ELF-1 (cell line): Measurements from ENCODE around the gene SLC39A6.
"Not testable (repeated sequence)": the region's sequence is repeated elsewhere in the genome, so short reads cannot be mapped to it uniquely, and the experiment has no call there.

Source experiments
- DNase-seq: peaks from one replicate; pipeline ENCODE4 v3.0.0-alpha.2; 2016; ENCODE audit warnings: low read depth, low spot score

SLC39A6 gene

DNA sequence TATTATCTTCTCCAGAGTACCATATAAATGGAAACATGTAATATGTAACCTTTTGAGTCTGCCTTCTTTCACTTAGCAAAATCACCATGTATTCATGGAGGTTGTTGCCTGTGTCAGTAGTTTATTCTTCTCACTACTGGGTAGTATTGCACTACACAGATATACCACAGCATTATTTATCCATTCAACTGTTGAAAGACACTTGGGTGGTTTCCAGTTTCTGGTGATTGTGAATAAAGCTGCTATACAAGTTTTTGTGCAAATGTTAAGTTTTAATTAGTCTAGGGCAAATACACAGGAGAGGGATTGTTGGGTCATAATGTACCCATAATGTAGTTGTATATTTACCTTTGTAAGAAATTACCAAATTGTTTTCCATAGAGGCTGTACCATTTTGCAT, 32.2 kb downstream of the SLC39A6 start:
- no peak for DNase-seq

DNA sequence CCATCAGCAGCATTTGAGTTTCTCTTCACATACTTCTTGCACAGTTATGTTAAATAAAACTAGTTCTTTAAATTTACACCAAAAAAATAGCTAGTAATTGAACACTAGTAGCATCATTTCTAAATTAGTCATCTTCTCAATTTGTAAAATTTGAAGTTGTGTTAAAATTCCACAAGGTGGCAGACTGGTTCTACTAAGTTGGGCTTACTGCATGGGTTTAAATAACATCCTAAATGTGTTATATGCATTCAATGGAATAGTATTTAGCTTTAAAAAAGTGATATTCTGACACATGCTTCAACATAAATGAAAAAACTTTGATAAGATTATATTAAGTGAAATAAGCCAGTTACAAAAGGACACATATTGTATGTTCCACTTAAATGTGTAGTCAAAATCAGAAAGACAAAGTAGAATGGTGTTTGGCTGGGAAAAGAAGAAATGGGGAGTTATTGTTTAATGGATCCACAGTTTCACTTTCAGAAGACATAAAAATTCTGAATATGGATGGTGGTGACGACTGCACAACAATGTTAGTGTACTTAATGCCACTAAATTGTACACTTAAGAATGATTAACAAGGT, 33.1 kb downstream of the SLC39A6 start:
- no peak for DNase-seq

DNA sequence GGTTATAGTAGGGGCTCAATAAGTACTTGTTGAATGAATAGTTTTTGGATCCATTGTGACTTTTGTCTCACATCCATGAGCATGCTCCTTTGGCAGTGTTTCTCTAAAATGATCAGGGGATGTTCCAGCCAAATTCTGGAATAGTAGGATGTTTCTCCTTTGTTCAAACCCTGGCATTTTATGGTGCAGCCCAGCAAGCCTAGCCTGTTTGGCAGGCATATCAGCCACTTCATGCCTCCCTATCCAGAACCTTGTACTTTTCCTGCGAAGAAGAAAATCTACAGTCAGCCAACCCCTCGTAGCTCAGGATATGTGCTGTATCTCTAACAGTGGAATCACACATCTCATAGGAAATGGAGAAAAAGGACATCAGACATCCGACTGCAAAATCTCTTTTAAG, 34.7 kb downstream of the SLC39A6 start:
- peak; percentile 64 for DNase-seq

DNA sequence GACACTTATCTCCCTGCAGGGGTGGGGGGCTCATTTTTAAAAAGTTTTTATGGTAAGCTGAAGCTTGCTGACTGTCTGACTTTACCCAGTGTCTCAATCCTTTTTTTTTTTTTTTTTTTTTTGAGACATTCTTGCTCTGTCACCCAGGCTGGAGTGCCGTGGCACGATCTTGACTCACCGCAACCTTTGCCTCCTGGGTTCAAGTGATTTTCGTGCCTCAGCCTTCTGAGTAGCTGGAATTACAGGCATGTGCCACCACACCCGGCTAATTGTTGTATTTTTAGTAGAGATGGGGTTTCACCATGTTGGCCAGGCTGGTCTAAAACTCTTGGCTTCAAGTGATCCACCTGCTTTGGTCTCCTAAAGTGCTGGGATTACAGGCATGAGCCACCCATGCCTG, 37.0 kb downstream of the SLC39A6 start:
- DNase-seq, result not testable (repeated sequence)

DNA sequence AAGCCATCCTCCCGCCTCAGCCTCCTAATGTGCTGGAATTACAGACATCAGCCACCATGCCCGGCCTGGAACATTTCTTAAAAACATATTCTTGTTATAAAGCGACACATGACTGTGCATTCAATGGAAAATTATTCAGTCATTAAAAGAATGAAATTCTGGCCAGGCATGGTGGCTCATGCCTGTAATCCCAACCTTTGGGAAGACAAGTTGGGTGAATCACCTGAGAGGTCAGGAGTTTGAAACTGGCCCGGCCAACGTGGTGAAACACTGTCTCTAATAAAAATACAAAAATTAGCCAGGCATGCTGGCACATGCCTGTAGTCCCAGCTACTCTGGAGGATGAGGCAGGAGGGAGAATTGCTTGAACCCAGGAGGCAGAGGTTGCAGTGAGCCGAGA, 40.1 kb downstream of the SLC39A6 start:
- DNase-seq, result no peak

DNA sequence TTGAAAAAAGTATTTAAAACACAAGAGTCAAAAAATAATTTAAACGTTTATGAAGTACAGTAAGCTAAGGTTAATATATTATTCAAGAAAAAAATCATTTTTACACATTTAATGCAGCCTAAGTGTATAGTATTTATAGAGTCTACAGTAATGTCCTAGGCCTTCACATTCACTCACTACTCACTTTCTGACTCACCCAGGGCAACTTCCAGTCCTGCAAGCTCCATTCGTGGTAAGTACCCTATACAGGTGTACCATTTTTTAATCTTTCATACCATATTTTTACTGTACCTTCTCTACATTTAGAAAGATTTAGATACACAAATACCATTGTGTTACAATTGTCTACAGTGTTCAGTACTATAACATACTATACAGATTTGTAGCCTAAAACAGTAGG, 40.9 kb downstream of the SLC39A6 start:
- DNase-seq, result no peak

DNA sequence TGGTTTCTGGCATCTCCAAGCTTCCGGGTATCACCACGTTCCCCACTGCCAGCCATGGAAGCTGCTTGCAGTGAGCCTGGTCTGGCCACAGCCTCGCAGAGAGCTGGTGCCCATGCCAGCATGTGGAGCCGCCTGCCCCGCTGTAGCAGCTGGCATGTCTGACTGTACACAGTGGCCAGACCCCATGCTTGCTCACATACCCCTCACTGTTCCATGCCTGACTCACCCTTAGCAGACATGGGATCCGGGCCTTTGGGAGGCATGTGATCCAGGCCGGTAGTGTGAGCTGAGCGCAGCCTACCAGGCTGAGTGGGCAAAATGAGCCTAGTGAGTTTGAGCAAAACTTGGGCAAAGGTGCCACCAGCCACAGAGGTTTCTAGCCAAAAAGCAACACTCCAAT, 43.0 kb downstream of the SLC39A6 start:
- DNase-seq, result no peak

DNA sequence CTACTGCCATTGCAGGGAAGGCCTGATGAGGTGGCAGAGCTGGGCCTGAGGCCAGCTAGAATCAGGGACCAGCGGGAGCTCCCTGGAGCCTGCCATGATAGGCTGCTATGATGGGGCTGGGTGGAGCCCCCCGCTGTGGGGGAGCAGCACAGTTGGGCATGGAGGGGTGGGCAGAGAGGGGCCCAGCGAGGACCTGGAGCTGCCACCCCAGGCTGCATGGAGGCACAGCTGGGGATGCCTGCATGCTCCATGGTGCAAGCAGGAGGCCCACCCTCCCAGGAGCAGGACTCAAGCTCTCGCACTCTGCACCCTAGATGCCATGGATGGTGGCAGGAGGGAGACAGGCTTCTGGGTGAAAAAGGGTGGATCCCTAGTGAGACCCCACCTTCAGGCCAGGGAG, 43.9 kb downstream of the SLC39A6 start:
- DNase-seq, result no peak

DNA sequence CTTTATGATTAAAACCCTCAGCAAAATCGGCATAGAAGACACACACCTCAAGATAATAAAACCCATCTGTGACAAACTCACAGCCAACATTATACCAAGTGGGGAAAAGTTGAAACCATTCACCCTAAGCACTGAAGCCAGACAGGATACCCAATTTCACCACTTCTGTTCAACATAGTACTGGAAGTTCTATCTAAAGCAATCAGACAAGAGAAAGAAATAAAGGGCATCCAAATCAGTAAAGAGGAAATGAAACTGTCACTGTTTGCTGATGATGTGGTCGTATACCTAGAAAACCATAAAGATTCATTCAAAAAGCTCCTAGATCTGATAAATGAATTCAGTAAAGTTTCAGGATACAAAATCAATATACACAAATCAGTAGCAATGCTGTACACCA, 45.4 kb downstream of the SLC39A6 start:
- DNase-seq, result no peak

DNA sequence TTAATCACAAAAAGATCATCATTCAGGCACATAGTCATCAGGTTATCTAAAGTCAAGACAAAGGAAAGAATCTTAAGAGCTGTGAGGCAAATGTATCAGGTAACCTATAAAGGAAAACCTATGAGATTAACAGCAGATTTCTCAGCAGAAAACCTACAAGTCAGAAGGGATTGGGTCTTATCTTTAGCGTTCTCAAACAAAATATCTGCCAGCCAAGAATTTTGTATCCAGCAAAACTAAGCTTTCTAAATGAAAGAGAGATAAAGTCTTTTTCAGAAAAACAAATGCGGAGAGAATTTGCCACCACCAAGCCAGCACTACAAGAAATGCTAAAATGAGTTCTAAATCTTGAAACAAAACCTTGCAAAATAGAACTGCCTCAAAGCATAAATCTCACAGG, 48.0 kb downstream of the SLC39A6 start:
- not testable (repeated sequence) for DNase-seq

DNA sequence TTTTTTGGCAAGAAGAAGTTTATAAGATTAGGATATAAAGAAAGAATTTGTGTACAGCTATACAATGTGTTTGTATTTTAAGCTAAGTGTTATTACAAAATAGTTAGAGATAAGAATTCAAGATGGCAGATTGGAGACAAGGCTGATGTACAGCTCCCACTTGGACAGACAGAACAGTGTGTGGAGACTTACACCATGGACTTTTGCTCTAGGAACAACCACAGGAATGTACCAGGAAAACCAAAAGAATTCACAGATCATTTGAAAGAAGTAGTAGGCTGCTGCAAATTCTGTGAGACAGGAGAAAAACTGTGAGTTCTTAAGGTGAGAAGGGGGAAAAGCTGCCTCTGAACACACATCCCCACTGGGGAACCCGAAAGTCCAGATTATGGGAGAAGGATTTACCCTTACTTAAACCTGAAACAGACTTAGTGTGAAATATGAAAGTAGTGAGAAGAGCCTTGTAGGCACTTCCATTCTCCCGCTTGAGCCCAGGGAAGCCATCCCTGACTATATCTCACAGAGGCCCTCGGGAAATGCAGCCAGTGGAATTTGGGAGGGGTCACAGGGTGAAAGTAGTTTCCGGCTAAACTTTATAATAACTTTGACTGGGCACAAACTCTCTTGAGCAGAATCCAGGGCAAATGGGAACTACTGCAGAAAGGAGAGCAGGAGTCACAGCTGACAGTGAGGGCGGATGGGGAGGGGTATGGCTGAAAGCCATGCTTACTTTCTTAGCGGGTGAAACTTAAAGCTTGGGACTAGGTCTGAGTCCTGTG, 50.2 kb downstream of the SLC39A6 start:
- DNase-seq, result no peak

DNA sequence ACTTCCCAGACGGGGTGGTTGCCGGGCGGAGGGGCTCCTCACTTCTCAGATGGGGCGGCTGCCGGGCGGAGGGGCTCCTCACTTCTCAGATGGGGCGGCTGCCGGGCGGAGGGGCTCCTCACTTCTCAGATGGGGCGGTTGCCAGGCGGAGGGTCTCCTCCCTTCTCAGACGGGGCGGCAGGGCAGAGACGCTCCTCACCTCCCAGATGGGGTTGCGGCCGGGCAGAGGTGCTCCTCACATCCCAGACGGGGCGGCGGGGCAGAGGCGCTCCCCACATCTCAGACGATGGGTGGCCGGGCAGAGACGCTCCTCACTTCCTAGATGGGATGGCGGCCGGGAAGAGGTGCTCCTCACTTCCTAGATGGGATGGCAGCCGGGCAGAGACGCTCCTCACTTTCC, 51.4 kb downstream of the SLC39A6 start:
- not testable (repeated sequence) for DNase-seq

DNA sequence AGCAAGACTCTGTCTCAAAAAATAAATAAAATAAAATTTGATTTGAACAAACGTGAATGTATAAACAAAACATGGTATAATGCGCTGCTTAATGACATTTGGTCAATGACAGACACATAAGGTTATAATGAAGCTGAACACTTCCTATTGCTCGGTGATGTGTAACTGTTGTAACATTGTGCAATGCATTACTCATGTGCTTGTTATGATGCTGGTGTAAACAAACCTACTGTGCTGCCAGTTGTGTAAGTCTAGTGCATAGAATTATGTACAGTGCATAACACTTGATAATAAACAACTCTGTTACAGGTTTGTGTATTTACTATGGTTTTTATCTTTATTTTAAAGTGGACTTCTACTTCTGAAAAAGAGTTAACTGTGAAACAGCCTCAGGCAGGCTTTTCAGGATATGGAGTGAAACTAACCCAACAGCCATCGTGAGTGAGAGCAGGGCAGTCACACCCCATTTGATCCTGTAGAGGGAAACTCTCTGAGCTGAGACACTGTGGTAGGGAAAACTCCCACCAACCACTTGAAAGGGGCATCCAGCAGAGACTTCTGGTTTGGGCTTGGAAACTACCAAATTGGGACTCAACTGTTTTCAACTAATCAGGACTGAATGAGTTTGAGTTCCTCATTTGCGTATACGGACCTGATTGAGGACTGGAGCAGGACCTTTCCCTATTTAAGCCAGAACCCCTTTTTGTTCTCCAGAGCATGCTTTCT, 53.1 kb downstream of the SLC39A6 start:
- peak; percentile 14 for DNase-seq

DNA sequence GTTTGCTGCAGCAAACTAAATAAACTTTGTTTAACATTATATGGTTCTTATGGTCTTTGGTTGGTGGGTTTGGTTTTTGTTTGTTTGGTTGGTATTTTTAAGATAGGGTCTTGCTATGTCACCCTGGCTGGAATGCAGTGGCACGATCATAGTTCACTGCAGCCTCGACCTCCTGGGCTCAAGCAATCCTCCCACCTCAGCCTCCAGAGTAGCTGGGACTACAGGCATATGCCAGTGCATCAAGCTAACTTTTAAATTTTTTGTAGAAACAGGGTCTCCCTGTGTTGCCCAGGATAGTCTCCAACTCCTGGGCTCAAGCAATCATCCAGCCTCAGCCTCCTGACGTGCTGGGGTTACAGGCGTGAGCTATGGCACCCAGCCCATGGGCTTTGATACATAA, 54.7 kb downstream of the SLC39A6 start:
- no peak for DNase-seq

DNA sequence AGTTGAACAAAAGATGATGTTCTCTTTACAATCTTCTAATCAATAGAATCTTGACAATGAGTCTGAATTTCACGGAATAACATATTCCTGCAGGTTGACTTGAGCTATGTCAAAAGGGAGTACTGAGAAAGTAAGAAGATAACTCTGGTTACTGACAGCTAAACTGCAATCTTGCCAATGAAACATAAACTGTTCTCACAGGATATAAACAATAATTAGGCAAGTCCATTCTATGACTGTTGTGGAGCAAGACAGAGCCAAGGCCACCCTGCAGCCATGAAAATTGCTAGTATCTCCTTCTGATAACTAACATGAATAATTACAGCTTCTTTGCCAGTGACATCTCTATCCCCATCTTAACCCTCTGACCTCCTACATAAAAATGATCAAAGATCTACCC, 55.5 kb downstream of the SLC39A6 start:
- no peak for DNase-seq

DNA sequence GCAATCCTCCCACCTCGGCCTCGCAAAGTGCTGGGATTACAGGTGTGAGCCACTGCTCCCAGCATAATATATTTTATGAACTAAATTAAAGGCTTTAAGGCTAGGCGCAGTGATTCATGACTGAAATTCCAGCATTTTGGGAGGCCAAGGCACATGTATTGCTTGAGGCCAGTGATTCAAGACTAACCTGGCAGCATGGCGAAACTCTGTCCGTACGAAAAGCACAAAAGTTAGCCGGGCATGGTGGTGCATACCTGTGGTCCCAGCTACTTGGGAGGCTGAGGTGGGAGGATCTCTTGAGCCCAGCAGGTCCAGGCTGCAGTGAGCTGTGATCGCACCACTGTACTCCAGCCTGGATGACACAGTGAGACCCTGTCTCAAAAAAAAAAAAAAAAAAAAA, 56.7 kb downstream of the SLC39A6 start:
- DNase-seq, result not testable (repeated sequence)

DNA sequence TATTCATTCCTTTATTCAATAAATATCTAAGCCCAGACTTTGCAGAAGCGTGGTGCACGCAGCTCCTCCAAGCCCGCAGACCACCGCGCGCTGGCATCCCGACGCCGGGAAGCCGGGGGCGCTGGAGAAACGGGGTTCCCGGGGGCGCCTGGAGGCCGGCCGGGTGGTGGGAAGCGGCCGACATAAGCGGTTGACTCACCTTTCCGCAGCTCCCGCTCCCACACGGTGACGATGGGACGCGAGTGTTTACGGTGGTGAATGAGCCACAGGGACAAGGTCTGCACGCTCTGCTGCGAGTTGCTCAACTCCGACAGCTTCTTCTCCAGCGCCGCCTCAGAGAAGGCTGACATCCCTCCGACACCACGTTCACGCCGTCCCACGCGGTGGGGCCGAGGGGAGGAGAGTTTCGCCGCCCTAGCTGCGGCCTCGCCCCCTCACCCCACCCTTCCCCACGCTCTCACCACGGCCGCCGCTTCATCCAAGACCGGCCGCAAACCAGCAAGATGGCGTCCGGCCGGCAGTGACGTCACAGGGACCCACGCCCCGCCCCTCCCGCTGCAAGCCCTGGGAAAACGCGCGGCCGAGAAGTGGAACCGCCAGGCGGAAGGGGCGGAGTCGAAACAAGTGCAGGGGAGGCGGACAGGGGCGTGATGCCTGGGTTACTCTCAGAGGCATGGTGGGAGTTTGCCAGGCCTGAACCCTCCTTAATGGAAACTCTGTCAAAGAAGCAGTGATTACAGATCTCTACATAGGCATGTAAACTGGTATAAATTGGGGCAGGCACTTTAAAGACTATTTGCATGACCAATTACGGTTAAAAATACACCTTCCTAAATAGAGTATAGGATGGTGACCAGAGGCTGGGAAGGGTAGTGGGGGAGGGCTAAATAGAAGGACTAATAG, 61.8 kb downstream of the SLC39A6 start, which contains the start of gene RPRD1A:
TSS of gene RPRD1A (minus strand) at position 505 of the 903 bp plus-strand sequence. CDS start at position 350, 155 bp downstream.
- DNase-seq, result peak; percentile 97

DNA sequence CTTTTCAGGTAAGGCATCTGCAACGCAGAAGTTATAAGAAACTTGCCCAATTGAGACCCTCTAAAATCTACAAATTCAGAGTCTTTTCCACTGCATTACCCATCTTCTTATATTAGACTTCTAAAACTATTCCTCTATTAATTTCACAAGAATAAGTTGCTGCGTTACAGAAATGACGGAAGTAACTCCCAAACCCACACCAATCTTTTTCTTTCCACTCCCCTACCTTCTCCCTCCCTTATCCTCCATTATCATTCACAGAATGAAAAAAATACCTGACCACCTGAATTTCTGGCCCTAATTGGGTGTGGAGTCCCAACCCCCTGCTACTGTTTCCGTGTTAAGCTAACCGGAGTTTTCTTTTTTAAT, 62.5 kb downstream of the SLC39A6 start:
- DNase-seq, result no peak

DNA sequence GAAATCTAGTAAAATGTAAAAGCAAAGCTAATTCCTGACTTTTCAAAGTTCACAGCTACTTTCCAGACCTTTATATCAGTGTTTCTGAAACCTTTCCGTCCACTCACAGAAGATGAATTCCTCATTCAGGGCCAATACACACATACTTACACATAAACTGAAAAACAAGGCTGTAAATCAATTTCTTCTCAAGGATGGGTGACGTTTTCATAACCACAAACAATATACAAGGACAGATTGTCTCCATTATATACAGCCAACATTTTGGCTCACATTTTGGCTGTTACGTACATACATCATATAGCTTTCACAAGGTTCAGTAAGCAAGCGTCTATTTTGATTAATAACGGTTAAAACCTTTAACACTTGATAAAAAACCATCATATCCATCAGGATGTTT, 63.1 kb downstream of the SLC39A6 start:
- DNase-seq, result no peak

DNA sequence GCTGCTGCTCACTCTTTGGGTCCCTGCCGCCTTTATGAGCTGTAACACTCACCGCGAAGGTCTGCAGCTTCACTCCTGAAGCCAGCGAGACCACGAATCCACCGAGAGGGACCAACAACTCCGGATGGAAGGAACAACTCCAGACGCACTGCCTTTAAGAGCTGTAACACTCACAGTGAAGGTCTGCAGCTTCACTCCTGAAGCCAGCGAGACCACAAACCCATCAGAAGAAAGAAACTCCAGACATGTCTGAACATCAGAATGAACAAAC, 64.4 kb downstream of the SLC39A6 start:
- not testable (repeated sequence) for DNase-seq

DNA sequence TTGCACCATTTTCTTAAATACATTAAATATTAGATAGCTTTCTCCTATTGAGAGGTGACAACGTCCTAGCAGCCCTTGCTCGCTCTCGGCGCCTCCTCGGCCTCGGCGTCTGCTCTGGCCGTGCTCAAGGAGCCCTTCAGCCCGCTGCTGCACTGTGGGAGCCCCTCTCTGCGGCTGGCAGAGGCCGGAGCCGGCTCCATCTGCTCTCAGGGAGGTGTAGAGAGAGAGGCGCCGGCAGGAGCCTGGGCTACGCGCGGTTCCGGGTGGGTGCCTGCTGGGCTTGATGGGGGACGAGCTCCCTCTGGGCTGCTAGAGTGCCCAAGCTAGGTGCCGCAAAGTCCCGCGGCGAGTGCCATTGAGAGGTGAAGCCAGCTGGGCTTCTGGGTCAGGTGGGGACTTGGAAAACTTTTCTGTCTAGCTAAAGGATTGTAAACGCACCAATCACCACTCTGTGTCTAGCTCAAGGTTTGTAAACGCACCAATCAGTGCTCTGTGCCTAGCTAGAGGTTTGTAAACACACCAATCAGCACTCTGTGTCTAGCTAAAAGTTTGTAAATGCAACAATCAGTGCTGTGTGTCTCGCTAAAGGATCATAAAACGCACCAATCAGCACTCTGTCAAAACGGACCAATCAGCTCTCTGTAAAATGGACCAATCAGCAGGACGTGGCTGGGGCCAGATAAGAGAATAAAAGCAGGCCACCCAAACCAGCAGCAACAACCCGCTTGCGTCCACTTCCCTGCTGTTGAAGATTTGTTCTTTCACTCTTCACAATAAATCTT, 64.9 kb downstream of the SLC39A6 start:
- peak; percentile 17 for DNase-seq
